ENCODE measurements around the gene MET. TPM values are rescaled to one million over a fixed set of nuclear protein-coding genes. Genes with fewer than 3 reads are reported as not detected.

Gene MET
- total RNA-seq, 1 experiment from 2014 or later = 200 TPM

- TF ChIP-seq ZNF274 (IDR thresholded peaks at IDR 0.05; ENCODE audit: low read depth, low read length) (no peak), SP1 (IDR thresholded peaks at IDR 0.05; ENCODE audit: low read depth) (peak; percentile 90), YY1 (IDR thresholded peaks at IDR 0.05; ENCODE audit: extremely low read depth, insufficient replicate concordance, low read depth, low read length) (no peak), SIN3A (IDR thresholded peaks at IDR 0.05; ENCODE audit: low read depth) (peak; percentile 30; the same call in 1 of the 2 replicates)
These were observed 105.8 kb downstream of the MET start (continued) for GRCh38 chr7:116777651-116778281.

DNA sequence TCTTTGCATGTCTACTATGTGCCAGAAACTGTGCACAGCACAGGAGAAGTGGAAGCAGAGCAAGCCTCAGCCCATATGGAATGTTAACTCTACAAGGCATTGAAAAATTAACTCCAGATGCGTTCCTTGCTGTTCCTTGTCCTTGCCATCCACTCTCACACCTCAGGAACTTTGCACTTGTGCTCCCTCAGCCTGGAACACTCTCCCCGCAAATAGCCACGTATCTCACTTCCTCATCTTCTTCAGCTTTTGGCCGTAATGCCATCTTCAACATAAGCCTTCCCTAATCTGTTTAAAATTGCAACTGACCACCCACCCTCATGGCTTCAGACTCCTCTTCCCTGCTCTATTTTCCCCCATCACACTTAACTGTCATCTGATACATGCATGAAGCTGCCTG is 107.2 kb downstream of the MET start:
- Histone ChIP-seq H3K4me1 (ENCODE audit: control insufficient read depth in 1 of 2, insufficient read depth in 2 of 2, low read length in 2 of 2) (peaks cover 75 to 86% of the 10 kb centered on the region in 2 experiments), H3K9ac (ENCODE audit: low read length) (peak overlapping the region; percentile 66), H3K27ac (ENCODE audit: low read depth, low read length) (peak overlapping the region; percentile 97), H3K9me3 (ENCODE audit: control insufficient read depth in 1 of 2, insufficient read depth in 1 of 2, low read depth in 1 of 2, low read length in 2 of 2) (no peaks in the 10 kb centered on the region), H3K9me2 (ENCODE audit: insufficient read depth) (no peaks in the 10 kb centered on the region), H3K4me2 (ENCODE audit: low read length) (peak overlapping the region; percentile 70), H3K79me2 (ENCODE audit: insufficient read depth, low read length) (peaks cover 70% of the 10 kb centered on the region), H3K36me3 (ENCODE audit: control insufficient read depth in 1 of 2, insufficient read depth in 2 of 2, low read length in 2 of 2) (peaks cover 33 to 81% of the 10 kb centered on the region in 2 experiments), H2AFZ (ENCODE audit: low read depth, low read length, poor library complexity, severe bottlenecking) (no peak overlapping the region), H3K4me3 (replicated peaks in 1 of 2; ENCODE audit: low read depth in 1 of 2, low read length in 2 of 2) (no peak overlapping the region), H4K20me1 (ENCODE audit: insufficient read depth) (no peaks in the 10 kb centered on the region), H3K27me3 (ENCODE audit: insufficient read depth, low read length) (no peaks in the 10 kb centered on the region)
- DNase-seq (ENCODE audit: low read depth, low spot score) (no peak), ATAC-seq (no peak)
- BruUV-seq (replicated peaks) = no TSS peak
- RAD21 ChIA-PET (ENCODE audit: low non-redundant PET in 1 of 2, low total read pairs in 2 of 2, uncharacterized antibody in 2 of 2, unreplicated experiment in 2 of 2) = no interaction called here
- TF ChIP-seq EGR1 (IDR thresholded peaks at IDR 0.05; ENCODE audit: low read depth) = no peak
- 0 out of 2 replicates have a peak, but pooled peaks have one; percentile 6 for TF ChIP-seq POLR2AphosphoS5 (IDR thresholded peaks at IDR 0.05; ENCODE audit: low read depth, low read length)
- POLR2A ChIA-PET = no interaction called here
- intact Hi-C loops (cut with micrococcal nuclease) = loop anchor here (5.0 to 10.0 kb wide), 3 partner anchors 72 to 104 kb away; partner anchors contain the start of gene MET
- CTCF ChIA-PET = no interaction called here

GRCh38 chr7:116779931-116780330 is 107.9 kb downstream of the MET start:
- Histone ChIP-seq H3K4me3 (replicated peaks in 1 of 2; ENCODE audit: low read depth in 1 of 2, low read length in 2 of 2) (no peak overlapping the region), H3K9ac (ENCODE audit: low read length) (peak overlapping the region; percentile 14; the same call in 1 of the 2 replicates), H3K27me3 (ENCODE audit: insufficient read depth, low read length) (no peaks in the 10 kb centered on the region), H3K9me2 (ENCODE audit: insufficient read depth) (no peaks in the 10 kb centered on the region), H4K20me1 (ENCODE audit: insufficient read depth) (no peaks in the 10 kb centered on the region), H3K79me2 (ENCODE audit: insufficient read depth, low read length) (peaks cover 63% of the 10 kb centered on the region), H3K4me1 (ENCODE audit: control insufficient read depth in 1 of 2, insufficient read depth in 2 of 2, low read length in 2 of 2) (peaks cover 69 to 79% of the 10 kb centered on the region in 2 experiments), H3K27ac (ENCODE audit: low read depth, low read length) (peak overlapping the region; percentile 97), H3K4me2 (ENCODE audit: low read length) (peak overlapping the region; percentile 70; the same call in 1 of the 2 replicates), H3K9me3 (ENCODE audit: control insufficient read depth in 1 of 2, insufficient read depth in 1 of 2, low read depth in 1 of 2, low read length in 2 of 2) (no peaks in the 10 kb centered on the region), H3K36me3 (ENCODE audit: control insufficient read depth in 1 of 2, insufficient read depth in 2 of 2, low read length in 2 of 2) (peaks cover 33 to 81% of the 10 kb centered on the region in 2 experiments), H2AFZ (ENCODE audit: low read depth, low read length, poor library complexity, severe bottlenecking) (no peak overlapping the region)
- intact Hi-C loops (cut with micrococcal nuclease) = loop anchor here (5.0 to 10.0 kb wide), 3 partner anchors 73 to 105 kb away; partner anchors contain the start of gene MET
- ATAC-seq (no peak), DNase-seq (ENCODE audit: low read depth, low spot score) (no peak)
- POLR2A ChIA-PET = no interaction called here
- TF ChIP-seq JUND (IDR thresholded peaks at IDR 0.05) (peak; percentile 15; the same call in 1 of the 2 replicates), POLR2AphosphoS5 (IDR thresholded peaks at IDR 0.05; ENCODE audit: low read depth, low read length) (no peak)
- BruUV-seq (replicated peaks) = no TSS peak
- CTCF ChIA-PET = interaction anchor here (1.1 kb wide), 1 partner anchor 189 kb away, joined by 4 read pairs; no protein-coding TSS in a partner anchor
- RAD21 ChIA-PET (ENCODE audit: low non-redundant PET in 1 of 2, low total read pairs in 2 of 2, uncharacterized antibody in 2 of 2, unreplicated experiment in 2 of 2) = no interaction called here

All from HCT116 (cell line).